K562 (cell line): ENCODE measurements around the gene MINDY4. TPM values are rescaled to one million over a fixed set of nuclear protein-coding genes. Genes with fewer than 3 reads are reported as not detected.

Experiments
- ATAC-seq: fragments of 200-7000 bp; cut with Tn5 transposase; 3 replicates; pipeline ENCODE4 v1.9.1; 2020; ENCODE audit warnings: moderate library complexity
- BruUV-seq: library from RNA; stranded (reverse); fragments of 400-500 nt; replicated peaks from 2 replicates; lab custom pipeline; 2021; lab: Mats Ljungman, UMichigan
- CTCF ChIA-PET: fragments of 300-600 bp; formaldehyde crosslinking; extraction: SDS; loops from one replicate; lab custom pipeline; 2021; ENCODE audit warnings: low intra/inter-chr PET ratio; lab: Yijun Ruan, JAX
- POLR2A ChIA-PET: fragments of 300-600, 350-650 bp; sonication (Branson Sonifier 250); formaldehyde crosslinking; extraction: SDS; loops from one replicate; lab custom pipeline; 2021; ENCODE audit warnings: antibody characterized with exemption, inconsistent platforms; lab: Yijun Ruan, JAX
- DNase-seq, 4 experiments: peaks; one replicate each; pipeline versions ENCODE4 v3.0.0 to v3.0.0-alpha.2; 2011 to 2018; ENCODE audit warnings: low spot score in 3 of 4, mixed read lengths in 3 of 4; ENCODE audit errors: extremely low read depth in 1 of 4
- FAIRE-seq: peaks from 2 replicates; lab custom pipeline; 2011; peaks lifted over from hg19 to GRCh38; lab: Jason Lieb, UNC
- H2AFZ ChIP-seq: 2 replicates; pipeline ENCODE4 v1.6.0; 2011; ENCODE audit warnings: low read depth, low read length, control low read depth, inconsistent platforms
- H3K27ac ChIP-seq: fragments of 200-600 bp; 3 replicates; pipeline ENCODE4 v1.8.0; 2011; ENCODE audit warnings: low read depth, mild to moderate bottlenecking, control low read depth, inconsistent platforms, low read length, moderate library complexity, mixed read lengths; ENCODE audit errors: extremely low read depth
- H3K27me3 ChIP-seq, 2 experiments: fragments of 300-600 bp in 1 of 2; 2 replicates in 1 of 2; 3 replicates in 1 of 2; pipeline versions ENCODE4 v1.6.0 to v1.8.0; 2011; ENCODE audit warnings: inconsistent platforms in 2 of 2, low read length in 2 of 2, mild to moderate bottlenecking in 1 of 2, mixed read lengths in 1 of 2, moderate library complexity in 1 of 2; ENCODE audit not compliant: control insufficient read depth in 2 of 2, insufficient read depth in 2 of 2
- H3K36me3 ChIP-seq: fragments of 300-600 bp; 3 replicates; pipeline ENCODE4 v1.8.0; 2011; ENCODE audit warnings: mild to moderate bottlenecking, low read length, inconsistent platforms; ENCODE audit not compliant: control insufficient read depth, insufficient read depth
- H3K4me1 ChIP-seq, 2 experiments: fragments of 200-600 bp in 1 of 2; replicated peaks in 1 of 2; 2 replicates in 1 of 2; 3 replicates in 1 of 2; pipeline versions ENCODE4 v1.5.1 to v1.8.0; 2011; ENCODE audit warnings: inconsistent platforms in 2 of 2, low read length in 2 of 2, mild to moderate bottlenecking in 1 of 2, mixed read lengths in 1 of 2, moderate library complexity in 1 of 2; ENCODE audit not compliant: control insufficient read depth in 2 of 2, insufficient read depth in 2 of 2
- H3K4me2 ChIP-seq: 2 replicates; pipeline ENCODE4 v1.6.1; 2011; ENCODE audit warnings: low read length, control low read depth, inconsistent platforms, mixed read lengths; ENCODE audit not compliant: insufficient read depth
- H3K4me3 ChIP-seq: fragments of 200-600 bp; sonication (generic), shearing (Covaris generic); 2 replicates; pipeline ENCODE4 v1.5.1; 2016; ENCODE audit warnings: control low read depth, inconsistent platforms
- H3K79me2 ChIP-seq: fragments of 200-600 bp; 3 replicates; pipeline ENCODE4 v1.8.0; 2011; ENCODE audit warnings: low read length, inconsistent platforms; ENCODE audit not compliant: control insufficient read depth, insufficient read depth
- H3K9ac ChIP-seq, 2 experiments: 2 replicates each; pipeline versions ENCODE4 v1.6.0 to v1.6.1; 2011; ENCODE audit warnings: low read depth in 2 of 2, low read length in 2 of 2, control low read depth in 1 of 2, inconsistent platforms in 1 of 2, mild to moderate bottlenecking in 1 of 2, mixed read lengths in 1 of 2; ENCODE audit not compliant: insufficient read depth in 1 of 2
- H3K9me1 ChIP-seq: one replicate; pipeline ENCODE4 v1.6.0; 2011; ENCODE audit warnings: inconsistent platforms, mild to moderate bottlenecking, low read length, moderate library complexity; ENCODE audit not compliant: control insufficient read depth, insufficient read depth
- H3K9me3 ChIP-seq: replicated peaks from 2 replicates; pipeline ENCODE4 v1.5.1; 2011; ENCODE audit warnings: low read depth, low read length, inconsistent platforms; ENCODE audit not compliant: control insufficient read depth, insufficient read depth
- H4K20me1 ChIP-seq: replicated peaks from 2 replicates; pipeline ENCODE4 v1.6.1; 2011; ENCODE audit warnings: low read length, inconsistent platforms, mixed read lengths; ENCODE audit not compliant: control insufficient read depth, insufficient read depth
- ARHGAP35 ChIP-seq: fragments of 450-650 bp; IDR thresholded peaks from 2 replicates; pipeline ENCODE4 v1.6.1; 2018; ENCODE audit not compliant: partially characterized antibody
- BCLAF1 ChIP-seq, 2 experiments: fragments of 450-650 bp in 1 of 2; IDR thresholded peaks; 2 replicates each; pipeline ENCODE4 v1.6.1; 2011 to 2017; ENCODE audit warnings: low read depth in 2 of 2, antibody characterized with exemption in 1 of 2, borderline replicate concordance in 1 of 2, low read length in 1 of 2, mild to moderate bottlenecking in 1 of 2, mixed read lengths in 1 of 2; ENCODE audit not compliant: control insufficient read depth in 1 of 2
- BMI1 ChIP-seq: fragments of 150-350 bp; IDR thresholded peaks from 2 replicates; pipeline ENCODE4 v1.6.1; 2014; ENCODE audit warnings: low read length
- ETS2 ChIP-seq: IDR thresholded peaks from 2 replicates; pipeline ENCODE4 v1.6.1; 2016; ENCODE audit warnings: borderline replicate concordance, missing genetic modification characterization, mild to moderate bottlenecking, moderate library complexity, missing compliant biosample characterization; ENCODE audit not compliant: poor library complexity, severe bottlenecking
- MAZ ChIP-seq, 2 experiments: fragments of 450-650 bp in 1 of 2; sonication (generic) in 1 of 2; formaldehyde crosslinking; IDR thresholded peaks in 1 of 2; conservative IDR thresholded peaks in 1 of 2; 2 replicates each; pipeline versions ENCODE4 v1.4.0 to v1.5.0; 2020; ENCODE audit warnings: mild to moderate bottlenecking in 1 of 2, missing genetic modification reagents in 1 of 2
- MCM7 ChIP-seq, 2 experiments: fragments of 450-650 bp; IDR thresholded peaks; 2 replicates each; pipeline ENCODE4 v1.6.1; 2016 to 2018
- SAFB ChIP-seq: fragments of 200-400 bp; formaldehyde crosslinking; IDR thresholded peaks from 2 replicates; pipeline ENCODE4 v1.6.1; 2017; ENCODE audit warnings: low read depth, low read length, borderline replicate concordance
- SMARCE1 ChIP-seq: fragments of 450-650 bp; IDR thresholded peaks from 2 replicates; pipeline ENCODE4 v1.7.1; 2016; ENCODE audit warnings: mild to moderate bottlenecking
- SNIP1 ChIP-seq: fragments of 450-650 bp; IDR thresholded peaks from 2 replicates; pipeline ENCODE4 v1.7.1; 2017; ENCODE audit warnings: low read depth, mild to moderate bottlenecking
- ZBTB7A ChIP-seq: IDR thresholded peaks from 2 replicates; pipeline ENCODE4 v1.6.1; 2011; ENCODE audit warnings: low read depth, mild to moderate bottlenecking, low read length, moderate library complexity, borderline replicate concordance; ENCODE audit not compliant: control insufficient read depth
- ZNF436 ChIP-seq: fragments of 250-450, 450-650 bp; sonication (Bioruptor Pico); formaldehyde crosslinking; IDR thresholded peaks from 2 replicates; pipeline ENCODE4 v1.7.0; 2020; ENCODE audit warnings: mild to moderate bottlenecking
- ZSCAN29 ChIP-seq: fragments of 450-650 bp; IDR thresholded peaks from 2 replicates; pipeline ENCODE4 v1.6.1; 2017
- WGBS: fragments of 100-300 bp; shearing (Covaris generic); methylation state at CpG from one replicate; pipeline ENCODE4 v1.1.6; 2016; ENCODE audit warnings: low coverage, mixed read lengths; ENCODE audit not compliant: insufficient coverage; ENCODE audit errors: missing lambda C conversion rate; 5-methylcytosine and 5-hydroxymethylcytosine counted together
- in situ Hi-C: fragments of 300-500 bp; cut with MboI; formaldehyde crosslinking; loops from 4 replicates; pipeline ENCODE4 v1.15.0; 2018; ENCODE audit warnings: inconsistent platforms, mixed read lengths
- intact Hi-C: fragments of 100-400 bp; cut with micrococcal nuclease; formaldehyde crosslinking; loops from 2 replicates; pipeline ENCODE4 v1.14.2; 2022
- polyA plus RNA-seq, 8 experiments: library from polyadenylated mRNA; depleted of rRNA in 4 of 8; stranded (reverse) in 5 of 8; unstranded in 3 of 8; fragments of >200 nt; fragmentation: Nextera tagmentation in 2 of 8; fragmentation: Illumina TruSeq in 1 of 8; extraction: Ambion mirVana in 2 of 8; extraction: Trizol in 1 of 8; gene quantifications; 2 replicates each; pipeline versions ENCODE4 v1.2.1 to v1.2.3, GENCODE V29; 2011 to 2014; ENCODE audit warnings: inconsistent platforms in 1 of 8, missing spikeins in 1 of 8
- total RNA-seq, 7 experiments: library from RNA; depleted of rRNA in 6 of 7; stranded (reverse); fragments of >200 nt in 6 of 7; fragmentation: Illumina TruSeq in 2 of 7; extraction: Trizol in 2 of 7; gene quantifications; 2 replicates each; pipeline versions ENCODE4 v1.2.1 to v1.2.3, GENCODE V29; 2011 to 2021; ENCODE audit warnings: low replicate concordance in 1 of 7
- TF ChIP-seq, protein P1 (sequence below): fragments of 150-350 bp; IDR thresholded peaks from 2 replicates; pipeline ENCODE4 v1.6.1; 2014; ENCODE audit warnings: low read depth, mild to moderate bottlenecking, low read length, borderline replicate concordance
- TF ChIP-seq, protein P2 (sequence below): fragments of 450-650 bp; formaldehyde crosslinking; IDR thresholded peaks from 2 replicates; pipeline ENCODE4 v1.4.0; 2022; ENCODE audit warnings: missing genetic modification characterization

MINDY4 gene
- total and polyA plus RNA-seq, 9 of the 15 experiments (the other 6 are each of a cell fraction or from before 2014, with no cell fraction given): 2.1 to 16.7 (median 11.0) TPM

DNA sequence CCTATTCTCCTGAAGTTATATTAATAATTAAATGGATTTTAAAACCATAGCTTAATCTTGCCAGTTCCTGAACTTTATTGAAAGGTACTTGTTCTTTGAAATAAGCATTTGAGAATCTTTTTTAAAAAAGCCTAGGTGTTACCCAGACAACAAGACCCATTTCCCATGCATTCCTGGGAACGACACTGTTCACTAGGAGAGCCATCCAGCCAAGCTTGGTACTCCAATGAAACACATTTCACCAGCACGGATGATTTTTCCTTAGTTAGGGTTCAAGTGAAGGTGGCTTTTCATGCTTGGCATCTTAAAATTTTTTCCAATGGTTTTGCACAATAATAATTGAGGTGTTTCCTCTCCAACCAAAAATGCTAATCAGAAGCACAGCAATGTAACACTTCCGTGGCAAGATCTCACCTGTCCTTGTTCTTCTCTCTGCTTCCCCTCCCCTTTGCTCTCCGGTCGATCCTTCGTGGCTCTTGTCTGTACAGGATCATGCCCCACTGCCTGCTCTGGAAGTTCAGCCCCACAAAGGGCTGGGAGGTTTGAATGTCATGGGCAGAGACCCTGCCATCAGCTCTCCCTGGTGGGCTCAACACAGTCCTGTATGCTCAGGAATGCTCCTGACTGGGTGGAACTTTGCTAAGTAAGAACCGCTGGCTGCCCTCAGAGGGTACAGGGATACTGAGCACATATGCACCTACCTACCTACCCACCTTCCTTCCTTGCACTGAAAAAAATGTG is 70.8 kb downstream of the MINDY4 start:
- Histone ChIP-seq H4K20me1 (no peaks in the 10 kb centered on the region), H3K4me3 (no peak overlapping the region), H3K36me3 (peaks cover 16% of the 10 kb centered on the region; the same call in 2 of the 3 replicates), H2AFZ (no peak overlapping the region), H3K27ac (no peak overlapping the region), H3K27me3 (no peaks in the 10 kb centered on the region), H3K9ac (no peak overlapping the region), H3K79me2 (no peaks in the 10 kb centered on the region), H3K4me2 (no peak overlapping the region), H3K9me1 (no peaks in the 10 kb centered on the region), H3K4me1 (peaks cover 0 to 10% of the 10 kb centered on the region in 2 experiments; a peak in 3 of 5 replicates), H3K9me3 (no peaks in the 10 kb centered on the region)
- in situ Hi-C loops (no loop called here), intact Hi-C loops (no loop called here)
- POLR2A ChIA-PET: no interaction called here
- FAIRE-seq: no peak
- no TSS peak for BruUV-seq
- CTCF ChIA-PET: no interaction called here
- WGBS: 69% methylated on average over 7 of the region's 7 CpGs
- DNase-seq: no peak
- ATAC-seq: no peak
- TF ChIP-seq BMI1 (no peak), SNIP1 (no peak), ARHGAP35 (no peak), MCM7 (IDR thresholded peaks at IDR 0.05) (no peak), ZBTB7A (no peak), SMARCE1 (no peak), ZNF436 (CRISPR knock-in tag) (no peak), MAZ (CRISPR knock-in tag; conservative IDR thresholded peaks at IDR 0.05 in 1 of 2, IDR thresholded peaks at IDR 0.05 in 1 of 2) (no peak), ETS2 (no peak), SAFB (no peak), ZSCAN29 (no peak), BCLAF1 (IDR thresholded peaks at IDR 0.05; ENCODE audit: borderline replicate concordance in 1 of 2, control insufficient read depth in 1 of 2, low read depth in 2 of 2, low read length in 1 of 2) (no peak)
- TF ChIP-seq, protein P1, sequence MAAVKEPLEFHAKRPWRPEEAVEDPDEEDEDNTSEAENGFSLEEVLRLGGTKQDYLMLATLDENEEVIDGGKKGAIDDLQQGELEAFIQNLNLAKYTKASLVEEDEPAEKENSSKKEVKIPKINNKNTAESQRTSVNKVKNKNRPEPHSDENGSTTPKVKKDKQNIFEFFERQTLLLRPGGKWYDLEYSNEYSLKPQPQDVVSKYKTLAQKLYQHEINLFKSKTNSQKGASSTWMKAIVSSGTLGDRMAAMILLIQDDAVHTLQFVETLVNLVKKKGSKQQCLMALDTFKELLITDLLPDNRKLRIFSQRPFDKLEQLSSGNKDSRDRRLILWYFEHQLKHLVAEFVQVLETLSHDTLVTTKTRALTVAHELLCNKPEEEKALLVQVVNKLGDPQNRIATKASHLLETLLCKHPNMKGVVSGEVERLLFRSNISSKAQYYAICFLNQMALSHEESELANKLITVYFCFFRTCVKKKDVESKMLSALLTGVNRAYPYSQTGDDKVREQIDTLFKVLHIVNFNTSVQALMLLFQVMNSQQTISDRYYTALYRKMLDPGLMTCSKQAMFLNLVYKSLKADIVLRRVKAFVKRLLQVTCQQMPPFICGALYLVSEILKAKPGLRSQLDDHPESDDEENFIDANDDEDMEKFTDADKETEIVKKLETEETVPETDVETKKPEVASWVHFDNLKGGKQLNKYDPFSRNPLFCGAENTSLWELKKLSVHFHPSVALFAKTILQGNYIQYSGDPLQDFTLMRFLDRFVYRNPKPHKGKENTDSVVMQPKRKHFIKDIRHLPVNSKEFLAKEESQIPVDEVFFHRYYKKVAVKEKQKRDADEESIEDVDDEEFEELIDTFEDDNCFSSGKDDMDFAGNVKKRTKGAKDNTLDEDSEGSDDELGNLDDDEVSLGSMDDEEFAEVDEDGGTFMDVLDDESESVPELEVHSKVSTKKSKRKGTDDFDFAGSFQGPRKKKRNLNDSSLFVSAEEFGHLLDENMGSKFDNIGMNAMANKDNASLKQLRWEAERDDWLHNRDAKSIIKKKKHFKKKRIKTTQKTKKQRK: no peak
- TF ChIP-seq, protein P2, sequence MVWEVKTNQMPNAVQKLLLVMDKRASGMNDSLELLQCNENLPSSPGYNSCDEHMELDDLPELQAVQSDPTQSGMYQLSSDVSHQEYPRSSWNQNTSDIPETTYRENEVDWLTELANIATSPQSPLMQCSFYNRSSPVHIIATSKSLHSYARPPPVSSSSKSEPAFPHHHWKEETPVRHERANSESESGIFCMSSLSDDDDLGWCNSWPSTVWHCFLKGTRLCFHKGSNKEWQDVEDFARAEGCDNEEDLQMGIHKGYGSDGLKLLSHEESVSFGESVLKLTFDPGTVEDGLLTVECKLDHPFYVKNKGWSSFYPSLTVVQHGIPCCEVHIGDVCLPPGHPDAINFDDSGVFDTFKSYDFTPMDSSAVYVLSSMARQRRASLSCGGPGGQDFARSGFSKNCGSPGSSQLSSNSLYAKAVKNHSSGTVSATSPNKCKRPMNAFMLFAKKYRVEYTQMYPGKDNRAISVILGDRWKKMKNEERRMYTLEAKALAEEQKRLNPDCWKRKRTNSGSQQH (CRISPR knock-in tag): no peak
